Right lung (tissue), 5 donors: ENCODE measurements around the gene PDLIM5. TPM values are rescaled to one million over a fixed set of nuclear protein-coding genes. Genes with fewer than 3 reads are reported as not detected.
"Not testable (repeated sequence)": the region's sequence is repeated elsewhere in the genome, so short reads cannot be mapped to it uniquely, and the experiment has no call there.

Source experiments
- DNase-seq, 2 donors: peaks; one replicate each; pipeline ENCODE4 v3.0.0-alpha.2; 2013
- polyA plus RNA-seq, 5 donors: library from polyadenylated mRNA; unstranded; fragments of 120-200 nt; gene quantifications; one replicate each; pipeline versions ENCODE4 v1.2.1 to v1.2.3, GENCODE V29; 2013; ENCODE audit warnings: inconsistent platforms in 1 of 5, low replicate concordance in 1 of 5; ENCODE audit not compliant: insufficient read length in 5 of 5, insufficient read depth in 1 of 5

The PDLIM5 gene
- polyA plus RNA-seq, 5 donors = 19.1 to 21.9 (median 19.3) TPM

- DNase-seq = no peak
Observed at GRCh38 chr4:94459462-94460161, 7.9 kb downstream of the PDLIM5 start.

- DNase-seq = no peak
Observed at GRCh38 chr4:94461506-94461905, 9.8 kb downstream of the PDLIM5 start.

- DNase-seq = no peak
Observed at GRCh38 chr4:94462572-94462971, 10.8 kb downstream of the PDLIM5 start.

- DNase-seq = no peak
Observed at GRCh38 chr4:94463771-94464170, 12.0 kb downstream of the PDLIM5 start.

GRCh38 chr4:94466371-94466770 lies 14.6 kb downstream of the PDLIM5 start:
- DNase-seq = no peak

GRCh38 chr4:94466923-94467322 lies 15.2 kb downstream of the PDLIM5 start:
- no peak for DNase-seq

- DNase-seq = no peak
Observed at GRCh38 chr4:94468093-94468769, 16.5 kb downstream of the PDLIM5 start.

GRCh38 chr4:94469221-94469784 lies 17.6 kb downstream of the PDLIM5 start:
- no peak for DNase-seq

- DNase-seq = no peak
Observed at GRCh38 chr4:94470132-94470531, 18.4 kb downstream of the PDLIM5 start.

- DNase-seq = not testable (repeated sequence)
Observed at GRCh38 chr4:94470782-94471181, 19.0 kb downstream of the PDLIM5 start.

GRCh38 chr4:94472056-94472826 lies 20.5 kb downstream of the PDLIM5 start:
- DNase-seq = no peak

GRCh38 chr4:94475050-94475449 lies 23.3 kb downstream of the PDLIM5 start:
- DNase-seq = no peak

GRCh38 chr4:94475794-94476193 lies 24.1 kb downstream of the PDLIM5 start:
- no peak for DNase-seq

- DNase-seq = no peak
Observed at GRCh38 chr4:94477227-94477626, 25.5 kb downstream of the PDLIM5 start.

- DNase-seq = not testable (repeated sequence)
Observed at GRCh38 chr4:94478805-94479204, 27.1 kb downstream of the PDLIM5 start.

- DNase-seq = no peak
Observed at GRCh38 chr4:94479358-94480141, 27.8 kb downstream of the PDLIM5 start.

GRCh38 chr4:94480362-94480951 lies 28.7 kb downstream of the PDLIM5 start:
- no peak for DNase-seq

GRCh38 chr4:94483895-94484294 lies 32.2 kb downstream of the PDLIM5 start:
- DNase-seq = no peak

- DNase-seq = no peak
Observed at GRCh38 chr4:94484818-94485217, 33.1 kb downstream of the PDLIM5 start.

GRCh38 chr4:94486372-94486801 lies 34.6 kb downstream of the PDLIM5 start:
- peak; percentile 13 to 29 for DNase-seq

- DNase-seq = no peak
Observed at GRCh38 chr4:94488670-94489069, 36.9 kb downstream of the PDLIM5 start.
